ENCODE results near the gene ADAMTS2. TPM values are rescaled to one million over a fixed set of nuclear protein-coding genes. Genes with fewer than 3 reads are reported as not detected.

ADAMTS2 gene
- total and polyA plus RNA-seq, 2 of the 8 experiments (the other 6 are each of a cell fraction or from before 2014, with no cell fraction given), result 6.6 to 7.3 TPM

DNA sequence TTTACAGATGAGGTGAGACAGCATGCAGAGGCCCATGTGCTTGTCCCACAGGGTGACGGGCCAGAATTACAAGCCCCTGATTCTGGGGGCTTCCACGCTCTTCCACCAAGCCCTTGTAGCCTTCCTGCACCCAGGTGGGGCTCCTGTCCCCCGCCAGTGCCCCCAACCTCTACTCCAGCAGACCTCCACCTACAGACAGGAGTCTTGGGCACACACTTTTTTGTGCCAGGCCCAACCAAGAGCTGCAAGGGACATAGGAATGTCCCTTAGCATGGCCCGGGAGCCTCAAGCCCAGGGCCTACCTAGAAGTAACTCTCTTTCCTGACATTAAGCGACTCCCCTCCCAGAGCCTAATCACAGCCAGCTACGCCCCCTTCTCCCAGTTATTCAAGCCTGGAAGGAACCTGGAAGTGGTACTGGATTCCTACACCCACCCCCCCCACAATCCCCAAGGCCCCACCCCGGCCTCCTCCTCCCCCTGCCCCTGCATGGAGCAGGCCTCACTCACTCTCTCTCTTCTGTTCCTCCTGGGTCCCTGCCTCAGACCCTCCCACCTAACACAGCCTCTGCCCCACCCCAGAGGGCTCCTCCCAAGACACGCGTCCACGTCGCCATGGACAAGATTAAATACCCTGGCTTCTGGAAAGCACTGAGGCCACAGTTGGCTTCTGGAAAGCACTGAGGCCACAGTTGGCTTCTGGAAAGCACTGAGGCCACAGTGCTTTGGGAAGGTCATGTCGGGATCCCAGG, 30.5 kb downstream of the ADAMTS2 start (continued):
- TF ChIP-seq BCL11A (IDR thresholded peaks at IDR 0.05; ENCODE audit: low read depth in 2 of 2, low read length in 2 of 2), result no peak
- no peak for TF ChIP-seq TCF12 (IDR thresholded peaks at IDR 0.05; ENCODE audit: low read depth, low read length)
